ENCODE data around the gene CCDC60. TPM values are rescaled to one million over a fixed set of nuclear protein-coding genes. Genes with fewer than 3 reads are reported as not detected.
"Not testable (repeated sequence)": the region's sequence is repeated elsewhere in the genome, so short reads cannot be mapped to it uniquely, and the experiment has no call there.

Gene CCDC60
- total and polyA plus RNA-seq, 2 experiments from 2014 or later: 15.7 to 19.1 TPM

DNA sequence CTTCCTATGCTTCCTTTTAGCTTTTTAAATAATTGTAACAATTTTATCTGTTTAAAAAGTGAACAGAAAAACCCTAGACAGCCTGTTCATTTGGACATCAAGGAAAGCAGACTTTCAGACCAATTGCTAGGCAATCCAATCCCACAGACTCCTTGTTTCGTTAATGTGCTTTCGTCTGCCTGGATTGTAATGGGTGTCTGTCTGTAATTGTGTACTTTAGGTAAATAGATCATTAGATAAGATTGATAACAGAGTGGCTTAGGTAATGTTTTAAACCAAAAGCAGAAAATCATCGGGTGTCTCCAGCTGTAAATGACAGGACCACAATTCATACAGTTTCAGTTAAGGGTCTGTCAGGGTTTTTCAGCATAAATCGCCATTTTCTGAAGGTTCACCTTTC, 19.6 kb downstream of the CCDC60 start:
- Histone ChIP-seq H3K36me3 (no peaks in the 10 kb centered on the region), H3K27ac (no peak overlapping the region), H3K4me1 (ENCODE audit: low read depth) (peaks cover 18% of the 10 kb centered on the region), H3K27me3 (no peaks in the 10 kb centered on the region), H3K4me3 (no peak overlapping the region), H3K9me3 (ENCODE audit: low read depth) (peaks cover 5% of the 10 kb centered on the region)
- no peak for DNase-seq (ENCODE audit: low read depth in 1 of 2, low spot score in 1 of 2)
- TF ChIP-seq, protein P1, sequence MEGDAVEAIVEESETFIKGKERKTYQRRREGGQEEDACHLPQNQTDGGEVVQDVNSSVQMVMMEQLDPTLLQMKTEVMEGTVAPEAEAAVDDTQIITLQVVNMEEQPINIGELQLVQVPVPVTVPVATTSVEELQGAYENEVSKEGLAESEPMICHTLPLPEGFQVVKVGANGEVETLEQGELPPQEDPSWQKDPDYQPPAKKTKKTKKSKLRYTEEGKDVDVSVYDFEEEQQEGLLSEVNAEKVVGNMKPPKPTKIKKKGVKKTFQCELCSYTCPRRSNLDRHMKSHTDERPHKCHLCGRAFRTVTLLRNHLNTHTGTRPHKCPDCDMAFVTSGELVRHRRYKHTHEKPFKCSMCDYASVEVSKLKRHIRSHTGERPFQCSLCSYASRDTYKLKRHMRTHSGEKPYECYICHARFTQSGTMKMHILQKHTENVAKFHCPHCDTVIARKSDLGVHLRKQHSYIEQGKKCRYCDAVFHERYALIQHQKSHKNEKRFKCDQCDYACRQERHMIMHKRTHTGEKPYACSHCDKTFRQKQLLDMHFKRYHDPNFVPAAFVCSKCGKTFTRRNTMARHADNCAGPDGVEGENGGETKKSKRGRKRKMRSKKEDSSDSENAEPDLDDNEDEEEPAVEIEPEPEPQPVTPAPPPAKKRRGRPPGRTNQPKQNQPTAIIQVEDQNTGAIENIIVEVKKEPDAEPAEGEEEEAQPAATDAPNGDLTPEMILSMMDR (IDR thresholded peaks at IDR 0.05; ENCODE audit: low read depth, low read length): no peak

DNA sequence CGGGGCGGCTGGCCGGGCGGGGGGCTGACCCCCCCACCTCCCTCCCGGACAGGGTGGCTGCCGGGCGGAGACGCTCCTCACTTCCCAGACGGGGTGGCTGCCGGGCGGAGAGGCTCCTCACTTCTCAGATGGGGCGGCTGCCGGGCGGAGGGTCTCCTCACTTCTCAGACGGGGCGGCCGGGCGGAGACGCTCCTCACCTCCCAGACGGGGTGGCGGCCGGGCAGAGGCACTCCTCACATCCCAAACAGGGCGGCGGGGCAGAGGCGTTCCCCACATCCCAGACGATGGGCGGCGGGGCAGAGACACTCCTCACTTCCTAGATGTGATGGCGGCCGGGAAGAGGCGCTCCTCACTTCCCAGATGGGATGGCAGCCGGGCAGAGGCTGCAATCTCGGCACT, 25.8 kb downstream of the CCDC60 start:
- H3K4me1 ChIP-seq (ENCODE audit: low read depth): peaks cover 11% of the 10 kb centered on the region
- DNase-seq (ENCODE audit: low read depth in 1 of 2, low spot score in 1 of 2); H3K27ac ChIP-seq; H3K27me3 ChIP-seq; H3K4me3 ChIP-seq; H3K9me3 ChIP-seq (ENCODE audit: low read depth); H3K36me3 ChIP-seq: not testable (repeated sequence)

DNA sequence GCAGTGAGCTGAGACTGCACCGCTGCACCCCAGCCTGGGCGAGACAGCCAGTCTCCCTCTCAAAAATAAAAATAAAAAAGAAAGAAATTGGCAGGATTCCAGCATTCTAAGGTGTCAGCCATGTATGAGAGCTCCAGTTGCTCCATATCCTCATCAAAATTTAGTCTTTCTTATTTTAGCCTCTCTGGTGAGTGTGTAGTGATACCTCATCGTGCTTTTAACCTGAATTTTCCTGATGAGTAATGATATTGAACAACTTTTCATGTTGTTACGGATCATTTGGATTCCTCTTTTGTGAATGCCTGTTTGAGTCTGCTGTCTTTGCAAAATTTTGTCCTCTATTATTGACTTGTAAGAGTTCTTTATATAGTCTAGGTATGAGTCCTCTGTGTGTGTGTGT, 28.5 kb downstream of the CCDC60 start:
- TF ChIP-seq, protein P1 (IDR thresholded peaks at IDR 0.05; ENCODE audit: low read depth, low read length): no peak
- Histone ChIP-seq H3K27ac (no peak overlapping the region), H3K27me3 (no peaks in the 10 kb centered on the region), H3K4me3 (no peak overlapping the region), H3K9me3 (ENCODE audit: low read depth) (no peaks in the 10 kb centered on the region), H3K36me3 (no peaks in the 10 kb centered on the region), H3K4me1 (ENCODE audit: low read depth) (peaks cover 23% of the 10 kb centered on the region)
- no peak for DNase-seq (ENCODE audit: low read depth in 1 of 2, low spot score in 1 of 2)

DNA sequence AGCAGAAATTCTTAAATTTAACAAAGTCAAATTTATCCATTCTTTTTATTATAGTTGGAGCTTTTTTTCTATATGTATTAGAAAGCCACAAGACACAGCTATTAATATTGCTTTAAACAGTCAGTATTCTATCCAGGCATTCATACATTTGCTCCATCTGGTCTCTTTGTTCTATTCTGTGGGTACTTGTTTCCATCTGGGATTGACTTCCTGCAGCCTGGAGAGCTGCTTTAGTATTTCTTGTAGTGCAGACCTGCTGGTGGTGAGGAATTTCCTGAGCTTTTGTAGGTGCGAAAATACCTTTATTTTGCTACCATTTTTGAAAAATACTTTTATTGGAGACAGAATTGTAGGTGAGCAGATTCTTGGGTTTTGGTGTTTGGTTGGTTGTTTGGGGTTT, 29.0 kb downstream of the CCDC60 start:
- Histone ChIP-seq H3K27me3 (no peaks in the 10 kb centered on the region), H3K9me3 (ENCODE audit: low read depth) (no peaks in the 10 kb centered on the region), H3K27ac (no peak overlapping the region), H3K4me3 (no peak overlapping the region), H3K36me3 (no peaks in the 10 kb centered on the region), H3K4me1 (ENCODE audit: low read depth) (peaks cover 23% of the 10 kb centered on the region)
- DNase-seq (ENCODE audit: low read depth in 1 of 2, low spot score in 1 of 2): no peak
- TF ChIP-seq, protein P1 (IDR thresholded peaks at IDR 0.05; ENCODE audit: low read depth, low read length): no peak

DNA sequence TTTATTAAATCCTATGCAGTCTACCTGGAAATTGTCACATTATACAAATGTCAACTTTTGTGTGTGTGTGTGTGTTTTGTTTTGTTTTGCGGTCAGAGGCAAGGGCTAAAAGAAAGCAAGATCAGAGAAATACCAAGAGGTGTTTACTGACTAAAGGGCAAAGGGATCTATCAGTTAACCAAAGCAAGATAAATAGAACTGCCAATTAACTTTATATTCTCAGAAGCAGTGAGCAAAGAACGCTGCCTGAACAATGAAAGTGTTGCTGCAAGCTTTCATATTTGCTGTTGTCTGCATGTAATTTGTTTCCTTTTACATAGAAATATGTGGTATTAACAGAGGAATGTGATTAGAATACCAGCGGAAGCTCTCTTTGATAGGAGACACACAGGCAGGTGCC, 30.9 kb downstream of the CCDC60 start:
- Histone ChIP-seq H3K4me1 (ENCODE audit: low read depth) (peaks cover 41% of the 10 kb centered on the region), H3K27ac (peak overlapping the region; percentile 34), H3K4me3 (no peak overlapping the region), H3K36me3 (no peaks in the 10 kb centered on the region), H3K27me3 (no peaks in the 10 kb centered on the region), H3K9me3 (ENCODE audit: low read depth) (no peaks in the 10 kb centered on the region)
- DNase-seq (ENCODE audit: low read depth in 1 of 2, low spot score in 1 of 2): no peak
- TF ChIP-seq, protein P1 (IDR thresholded peaks at IDR 0.05; ENCODE audit: low read depth, low read length): no peak

DNA sequence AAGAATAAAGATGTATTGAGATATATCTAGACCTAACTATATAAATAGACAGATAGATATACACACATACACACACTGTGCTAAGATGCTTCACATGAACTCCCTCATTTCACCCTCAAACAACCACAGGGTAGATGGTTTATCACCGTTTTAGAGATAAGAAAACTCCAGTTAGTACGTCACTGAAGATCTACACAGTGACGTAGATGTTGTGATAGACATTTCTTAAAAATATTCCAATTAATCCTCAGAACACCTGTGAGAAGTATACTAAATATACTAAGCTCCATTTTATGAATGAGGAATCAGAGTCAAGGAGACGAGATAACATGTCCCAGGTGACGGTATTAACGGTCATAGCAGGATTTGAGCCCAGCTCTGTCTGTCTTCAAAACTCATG, 31.5 kb downstream of the CCDC60 start:
- Histone ChIP-seq H3K9me3 (ENCODE audit: low read depth) (no peaks in the 10 kb centered on the region), H3K36me3 (no peaks in the 10 kb centered on the region), H3K4me3 (no peak overlapping the region), H3K4me1 (ENCODE audit: low read depth) (peaks cover 47% of the 10 kb centered on the region), H3K27ac (peak overlapping the region; percentile 34), H3K27me3 (no peaks in the 10 kb centered on the region)
- TF ChIP-seq, protein P1 (IDR thresholded peaks at IDR 0.05; ENCODE audit: low read depth, low read length): no peak
- DNase-seq (ENCODE audit: low read depth in 1 of 2, low spot score in 1 of 2): no peak
